GM19372 (cell line): Measurements from ENCODE around the gene MAGEA11.
"Not testable (repeated sequence)": the region's sequence is repeated elsewhere in the genome, so short reads cannot be mapped to it uniquely, and the experiment has no call there.

ENCODE experiments used
- ATAC-seq: cut with Tn5 transposase; IDR thresholded peaks from one replicate; pipeline ENCODE4 v1.9.1; 2021; ENCODE audit warnings: mild to moderate bottlenecking, low read depth, moderate library complexity; ENCODE audit not compliant: unreplicated experiment

The MAGEA11 gene

GRCh38 chrX:149711545-149712236 lies at the start of gene MAGEA11:
Gene MAGEA11, plus strand, starts transcription at chrX:149712060. Its CDS starts 1,100 bp downstream, at chrX:149713160.
- no peak for ATAC-seq

DNA sequence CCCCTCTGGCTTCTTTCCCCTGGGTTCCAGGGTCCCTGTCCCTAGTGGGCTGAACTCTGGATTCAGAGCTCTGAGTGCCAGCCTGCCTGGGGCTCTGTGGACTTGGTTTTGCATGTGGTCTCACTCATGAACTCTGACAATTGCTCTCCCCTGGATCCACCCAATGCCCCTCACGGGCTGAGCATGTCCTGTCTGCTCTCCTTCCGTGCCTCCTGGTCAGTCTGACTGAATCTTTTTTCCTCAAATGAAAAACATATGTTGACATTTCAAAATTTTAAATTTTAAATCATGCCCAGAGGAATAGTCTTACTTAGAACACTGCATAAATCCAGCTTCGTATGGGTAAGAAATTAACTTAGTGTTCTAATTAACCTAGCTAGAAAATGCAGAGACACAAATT lies 36.8 kb upstream of the MAGEA11 start:
- not testable (repeated sequence) for ATAC-seq

DNA sequence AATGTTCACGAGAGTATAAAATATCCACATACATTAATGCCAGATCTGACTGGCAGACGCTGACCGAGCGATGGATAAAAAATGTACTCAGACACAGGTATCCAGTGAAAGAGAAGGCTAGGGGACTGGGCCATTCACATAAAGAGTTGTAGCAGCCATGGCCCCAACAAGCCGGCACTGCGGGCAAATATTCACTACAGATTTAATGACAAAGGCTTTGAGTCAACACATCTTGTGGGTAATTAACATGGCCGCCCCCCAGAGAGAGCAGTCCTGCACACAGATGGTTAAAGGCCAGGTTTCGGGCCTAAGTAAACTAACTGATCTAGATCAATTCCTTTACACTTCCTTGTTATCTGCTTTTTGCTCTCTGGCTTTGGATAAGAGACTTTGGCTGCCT lies 36.3 kb upstream of the MAGEA11 start:
- ATAC-seq, result not testable (repeated sequence)

DNA sequence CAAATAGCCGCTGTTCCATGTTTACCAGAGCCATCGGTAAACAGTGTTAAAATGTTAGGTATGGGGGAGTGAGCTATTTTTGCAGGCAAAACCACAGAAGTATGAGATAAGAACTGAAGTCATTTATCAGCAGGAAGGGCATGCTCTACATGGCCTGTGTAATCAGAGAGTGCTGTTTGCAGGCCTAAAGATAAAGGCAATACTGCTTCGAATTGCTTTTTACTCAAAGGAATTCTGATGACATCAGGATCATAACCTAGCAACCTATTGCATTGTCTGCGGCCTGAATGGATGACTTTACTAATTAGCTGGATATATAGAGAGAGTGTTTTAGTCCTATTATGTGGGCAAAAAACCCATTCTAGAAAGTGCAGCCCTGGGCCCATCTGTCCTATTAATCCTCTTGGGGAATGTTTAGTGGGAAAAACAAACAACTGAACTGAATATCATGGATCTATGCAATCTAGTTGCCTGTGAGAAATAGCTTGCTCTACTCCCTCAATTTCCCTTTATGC lies 32.6 kb upstream of the MAGEA11 start:
- not testable (repeated sequence) for ATAC-seq

DNA sequence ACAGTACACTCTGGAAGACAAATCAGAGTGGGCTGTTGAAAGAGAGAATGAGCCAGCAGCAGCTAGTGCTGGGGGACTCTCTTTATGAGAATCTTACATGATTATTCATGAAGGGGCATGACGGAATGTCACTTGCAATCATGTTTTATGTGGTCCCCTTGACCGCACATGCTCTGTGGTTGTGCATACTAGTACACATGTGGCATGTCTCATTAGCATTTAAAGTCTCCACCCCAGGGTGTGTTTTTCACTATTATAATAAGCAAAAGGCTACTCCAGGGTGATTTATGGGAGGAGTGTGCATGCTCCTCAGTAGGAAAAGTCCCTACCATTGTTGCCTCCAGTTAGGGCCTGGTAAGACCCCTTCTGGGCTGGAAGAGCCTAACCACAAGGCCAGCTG lies 30.7 kb upstream of the MAGEA11 start:
- no peak for ATAC-seq

DNA sequence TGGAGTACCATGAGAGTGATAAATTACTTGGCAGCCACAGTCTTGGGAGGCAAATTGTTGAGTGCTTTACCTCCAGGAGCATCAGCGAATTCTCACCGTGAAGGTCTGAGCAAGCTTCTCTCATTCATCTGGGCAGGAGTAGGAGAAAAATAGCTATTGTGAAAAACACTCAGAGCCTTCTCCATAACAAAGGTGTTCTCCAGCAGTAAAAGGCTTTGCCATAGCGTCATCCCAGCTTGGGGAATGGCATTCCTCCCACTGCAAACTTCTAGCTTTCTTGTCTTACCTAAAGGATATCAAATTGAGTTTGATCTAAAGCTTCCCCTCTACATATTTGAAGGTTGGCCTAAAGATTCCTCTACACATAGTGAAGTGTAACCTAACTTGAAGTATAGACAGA lies 29.8 kb upstream of the MAGEA11 start:
- no peak for ATAC-seq

GRCh38 chrX:149682956-149683947 lies 28.6 kb upstream of the MAGEA11 start:
- no peak for ATAC-seq

GRCh38 chrX:149683966-149684730 lies 27.7 kb upstream of the MAGEA11 start:
- no peak for ATAC-seq

DNA sequence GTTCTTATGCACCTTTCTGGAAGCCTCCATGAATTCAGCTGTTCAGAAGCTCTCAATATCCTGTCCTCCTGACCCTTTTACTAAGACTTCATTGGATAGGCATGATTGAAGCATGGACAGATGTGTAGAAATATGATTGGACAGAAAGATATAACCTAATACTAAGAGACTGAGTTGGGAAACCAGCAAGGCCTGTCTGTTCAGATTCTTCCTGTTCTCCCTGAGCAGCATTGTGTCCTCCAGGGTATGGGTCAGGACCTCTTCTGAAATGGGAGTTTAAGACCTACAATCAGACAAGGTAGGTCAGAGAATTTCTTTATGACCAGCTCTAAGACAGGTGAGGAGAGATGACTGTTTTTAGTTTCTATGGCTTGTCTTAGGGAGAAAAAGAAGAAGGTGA lies 23.9 kb upstream of the MAGEA11 start:
- no peak for ATAC-seq

GRCh38 chrX:149688552-149688951 lies 23.3 kb upstream of the MAGEA11 start:
- no peak for ATAC-seq

- ATAC-seq, result no peak
These were observed 20.1 kb upstream of the MAGEA11 start for GRCh38 chrX:149691794-149692193.

- ATAC-seq, result not testable (repeated sequence)
These were observed 19.1 kb upstream of the MAGEA11 start for GRCh38 chrX:149692686-149693272.

DNA sequence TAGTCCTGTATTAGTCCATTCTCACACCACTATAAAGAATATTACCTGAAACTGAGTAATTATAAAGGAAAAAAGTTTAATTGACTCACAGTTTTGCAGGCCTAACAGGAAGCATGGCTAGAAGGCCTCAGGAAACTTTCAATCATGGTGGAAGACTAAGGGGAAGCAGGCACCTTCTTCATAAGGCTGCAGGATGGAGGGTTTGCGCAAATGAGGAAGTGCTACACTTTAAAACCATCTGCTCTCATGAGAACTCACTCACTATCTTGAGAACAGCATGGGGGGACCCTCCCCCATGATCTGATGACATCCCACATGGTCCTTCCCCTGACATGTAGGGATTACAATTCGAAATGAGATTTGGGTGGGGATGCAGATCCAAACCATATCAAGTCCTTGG lies 12.1 kb upstream of the MAGEA11 start:
- ATAC-seq, result no peak

- ATAC-seq, result no peak
These were observed 7.2 kb upstream of the MAGEA11 start for GRCh38 chrX:149704664-149705063.

DNA sequence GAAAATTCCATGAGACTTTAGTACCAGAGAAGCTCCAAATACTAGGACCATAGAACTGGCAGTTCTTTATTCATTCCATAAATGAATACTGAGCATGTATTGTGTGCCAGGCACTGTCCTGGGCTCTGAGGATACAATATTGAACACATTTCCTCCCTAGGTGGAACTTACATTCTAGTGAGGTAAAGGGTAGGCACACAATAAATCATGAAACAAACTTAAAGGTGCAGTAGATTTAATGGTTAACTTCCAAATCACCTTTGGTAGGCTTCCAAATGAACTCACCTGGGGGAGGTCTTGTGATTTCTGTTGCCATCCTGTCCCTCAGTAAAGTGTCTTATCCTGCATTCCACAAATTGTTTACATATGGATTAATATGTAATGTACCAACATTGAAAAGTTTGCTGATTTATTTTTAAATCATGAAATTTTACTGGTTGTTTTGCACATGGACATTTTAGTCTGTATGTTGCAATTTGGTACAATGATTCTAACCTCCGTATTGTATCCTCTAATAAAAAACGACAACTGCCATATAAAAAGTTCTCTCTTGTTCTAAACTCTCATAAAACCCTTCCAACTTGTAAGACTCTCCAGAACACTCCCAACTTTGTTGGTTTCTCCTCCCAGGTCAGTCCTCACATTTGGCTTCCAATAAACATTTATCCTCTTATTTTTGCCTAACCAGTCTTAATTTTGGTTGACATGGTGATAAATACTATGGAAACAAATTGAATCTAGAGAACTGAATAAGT lies 4.5 kb upstream of the MAGEA11 start:
- no peak for ATAC-seq

DNA sequence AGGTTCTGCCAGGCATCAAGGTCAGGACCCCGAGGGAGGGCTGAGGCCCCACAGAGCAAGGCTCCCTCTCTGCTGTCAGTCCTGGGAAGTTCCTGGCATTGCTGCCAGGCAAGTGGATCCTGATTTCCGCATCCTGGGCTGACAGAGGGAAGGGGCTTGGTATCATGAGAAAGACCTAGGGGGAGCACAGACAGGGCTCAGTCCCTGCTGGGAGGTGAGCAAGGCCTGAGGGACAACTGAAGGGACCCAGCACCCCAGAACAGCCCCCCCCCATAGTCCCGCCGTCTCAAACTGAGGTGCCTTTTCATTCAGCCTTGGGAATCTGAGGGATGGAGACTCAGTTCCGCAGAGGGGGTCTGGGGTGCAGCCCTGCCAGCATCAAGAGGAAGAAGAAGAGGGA lies 971 bp downstream of the MAGEA11 start:
- no peak for ATAC-seq

DNA sequence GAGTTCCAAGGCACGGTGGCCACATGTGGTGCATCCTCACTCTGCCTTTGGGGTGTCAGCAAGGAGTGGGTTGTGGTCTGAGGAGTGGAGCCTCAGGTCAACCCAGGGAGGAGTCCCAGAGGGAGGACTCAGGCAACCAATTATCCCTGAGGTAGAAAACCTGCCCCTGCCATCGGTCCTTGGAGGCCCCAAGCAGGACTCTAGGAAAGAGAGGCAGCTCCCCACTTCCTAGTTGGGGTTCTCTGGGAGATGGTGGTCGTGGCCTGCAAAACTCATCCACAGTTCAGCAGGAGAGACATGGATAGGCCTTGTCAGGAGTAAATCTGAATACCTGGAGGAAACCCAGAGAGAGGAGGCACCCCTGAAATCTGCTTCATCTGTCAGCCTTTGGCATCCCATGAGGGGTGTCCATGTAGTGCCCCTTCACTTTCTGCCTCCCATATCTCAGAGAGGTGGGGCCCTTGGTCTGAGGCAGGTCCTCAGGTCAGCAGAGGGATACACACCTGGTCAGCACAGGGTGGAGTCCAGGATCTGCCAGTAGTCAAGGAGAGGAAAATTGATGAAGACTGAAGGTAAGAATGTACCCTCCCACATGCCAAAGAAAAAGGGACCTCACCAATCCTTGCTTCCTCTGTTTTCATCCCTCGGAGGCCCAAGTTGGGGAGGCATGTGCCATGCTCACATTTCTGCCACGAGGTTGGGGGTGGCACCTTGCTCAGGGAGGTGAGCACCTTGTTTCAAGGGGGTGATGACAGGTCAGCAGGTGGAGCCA lies 1.6 kb downstream of the MAGEA11 start:
- ATAC-seq, result no peak

DNA sequence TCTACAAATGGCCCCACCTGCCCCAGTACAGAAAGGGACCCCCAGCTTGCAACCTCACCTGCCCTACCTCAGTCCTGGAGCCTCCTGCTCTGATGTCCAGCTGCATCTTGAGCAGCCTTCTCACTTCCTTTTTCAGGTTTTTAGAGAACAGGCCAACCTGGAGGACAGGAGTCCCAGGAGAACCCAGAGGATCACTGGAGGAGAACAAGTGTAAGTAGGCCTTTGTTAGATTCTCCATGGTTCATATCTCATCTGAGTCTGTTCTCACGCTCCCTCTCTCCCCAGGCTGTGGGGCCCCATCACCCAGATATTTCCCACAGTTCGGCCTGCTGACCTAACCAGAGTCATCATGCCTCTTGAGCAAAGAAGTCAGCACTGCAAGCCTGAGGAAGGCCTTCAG lies 3.6 kb downstream of the MAGEA11 start:
- no peak for ATAC-seq

GRCh38 chrX:149716632-149717031 lies 4.8 kb downstream of the MAGEA11 start:
- no peak for ATAC-seq
